Activated CD4-positive, alpha-beta memory T cell treated with anti-CD3 and anti-CD28 coated beads for 36 hours (primary cell): ENCODE results near the gene TGDS. TPM values are rescaled to one million over a fixed set of nuclear protein-coding genes. Genes with fewer than 3 reads are reported as not detected.
"Not testable (repeated sequence)": the region's sequence is repeated elsewhere in the genome, so short reads cannot be mapped to it uniquely, and the experiment has no call there.

Experiments
- CTCF ChIA-PET: fragments of 350-600 bp; sonication (Branson Sonifier 250); formaldehyde crosslinking; loops from one replicate; lab custom pipeline; 2021; ENCODE audit warnings: antibody characterized with exemption, inconsistent platforms; lab: Charles Lee
- POLR2A ChIA-PET: fragments of 350-600 bp; sonication (Branson Sonifier 250); formaldehyde crosslinking; loops from one replicate; lab custom pipeline; 2021; ENCODE audit warnings: antibody characterized with exemption; lab: Charles Lee
- DNase-seq: peaks from one replicate; pipeline ENCODE4 v3.0.0-alpha.2; 2020
- H3K27ac Mint-ChIP-seq: one replicate; pipeline ENCODE4 v1.8.0; 2021; ENCODE audit warnings: mixed read lengths
- H3K27me3 Mint-ChIP-seq: one replicate; pipeline ENCODE4 v1.8.0; 2021; ENCODE audit warnings: mixed read lengths
- H3K36me3 Mint-ChIP-seq: one replicate; pipeline ENCODE4 v1.8.0; 2021; ENCODE audit warnings: mixed read lengths
- H3K4me1 Mint-ChIP-seq: one replicate; pipeline ENCODE4 v1.8.0; 2021; ENCODE audit warnings: low read depth, mixed read lengths
- H3K4me3 Mint-ChIP-seq: one replicate; pipeline ENCODE4 v1.8.0; 2021; ENCODE audit warnings: mild to moderate bottlenecking, mixed read lengths
- H3K9me3 Mint-ChIP-seq: one replicate; pipeline ENCODE4 v1.8.0; 2021; ENCODE audit warnings: mixed read lengths
- intact Hi-C: fragments of 100-400 bp; cut with micrococcal nuclease; formaldehyde crosslinking; loops from one replicate; pipeline ENCODE4 v1.15.1; 2023
- total RNA-seq, 2 experiments: library from RNA; stranded (reverse); gene quantifications; one replicate each; pipeline ENCODE4 v1.2.3, GENCODE V29; 2021

Gene TGDS
- total RNA-seq = 10 to 100 TPM; 19.0 to 19.6 TPM

DNA sequence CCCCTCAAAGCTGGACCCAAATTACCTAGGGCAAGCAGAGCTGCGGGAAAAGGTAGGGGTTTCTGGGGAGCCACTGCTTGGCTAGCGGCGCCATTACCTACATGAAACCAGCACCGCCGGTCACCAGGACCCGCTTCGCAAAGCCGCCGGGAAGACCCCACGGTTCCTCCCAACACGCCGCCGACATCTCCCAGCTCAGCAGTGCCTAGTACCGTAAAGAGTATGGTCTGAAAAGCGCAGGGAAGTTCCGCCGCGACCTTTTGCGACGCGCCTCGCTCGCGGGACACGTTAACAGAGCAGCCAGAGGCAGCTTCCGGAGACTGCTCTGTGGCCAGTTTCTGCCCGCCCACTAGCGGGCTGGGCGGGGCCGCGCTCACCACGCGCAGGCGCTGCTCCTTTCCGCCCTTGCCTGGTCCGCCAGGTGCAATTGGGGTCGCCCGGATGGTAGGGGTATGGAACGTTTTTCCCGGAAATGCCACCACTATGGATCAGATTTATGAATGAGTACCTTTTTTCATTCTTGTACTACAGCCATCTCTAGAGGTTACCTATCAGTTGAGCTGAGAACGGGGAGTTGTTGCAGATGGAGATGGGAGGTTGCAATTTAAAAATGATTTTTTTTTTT is at the start of gene TGDS:
Gene TGDS (minus strand): TSS at position 203 of the 625 bp plus-strand sequence. CDS start 16 bp downstream, at position 187.
- peak within 1 kb of the TSS; percentile 93 for H3K27ac Mint-ChIP-seq
- peaks cover 18% of the 10 kb centered on the region for H3K36me3 Mint-ChIP-seq
- peak; percentile 94 for DNase-seq
- H3K4me3 Mint-ChIP-seq = peak within 1 kb of the TSS; percentile 93
- H3K9me3 Mint-ChIP-seq = peaks cover 5% of the 10 kb centered on the region
- no peaks in the 10 kb centered on the region for H3K27me3 Mint-ChIP-seq
- POLR2A ChIA-PET = interaction anchor here (0.8 to 1.8 kb wide), 7 partner anchors 8 to 588 kb away, joined by 3 to 18 read pairs (median 4); no protein-coding TSS in a partner anchor
- CTCF ChIA-PET = interaction anchor here (0.5 to 2.0 kb wide), 7 partner anchors 18 to 784 kb away, joined by 3 to 9 read pairs (median 4); no protein-coding TSS in a partner anchor
- intact Hi-C loops = loop anchor here (1.0 to 5.0 kb wide), 2 partner anchors 47 to 706 kb away; partner anchors contain the start of gene ABCC4
- H3K4me1 Mint-ChIP-seq = peaks cover 36% of the 10 kb centered on the region

DNA sequence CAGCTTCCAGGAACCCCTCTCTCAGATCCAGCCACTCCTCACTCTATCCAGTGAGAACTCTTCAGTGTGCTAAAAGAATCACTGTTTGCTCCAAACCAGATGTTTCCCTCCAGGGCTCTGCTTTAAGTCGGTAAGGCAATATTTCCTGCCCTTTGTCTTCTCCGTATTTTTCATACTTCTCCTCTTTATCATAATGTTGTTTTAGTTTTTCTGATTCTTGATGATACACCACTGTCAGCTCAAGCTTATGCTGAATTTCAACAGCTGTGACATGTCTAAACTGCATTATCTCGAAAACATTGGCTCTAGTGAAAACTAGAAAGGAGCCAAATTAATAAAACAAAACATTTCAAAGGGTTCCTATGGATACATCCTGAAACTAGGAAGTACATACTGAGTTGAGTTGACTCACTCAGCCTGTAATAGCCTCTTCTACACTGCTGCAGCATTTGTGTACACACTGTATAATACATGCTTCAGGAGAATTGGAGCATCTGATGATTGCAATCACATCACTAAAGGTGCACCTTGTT is 45.5 kb upstream of the TGDS start:
- CTCF ChIA-PET = no interaction called here
- Mint-ChIP-seq H3K27me3 (peaks cover 2% of the 10 kb centered on the region), H3K4me3 (no peak overlapping the region), H3K36me3 (no peaks in the 10 kb centered on the region), H3K9me3 (peaks cover 6% of the 10 kb centered on the region), H3K4me1 (no peaks in the 10 kb centered on the region), H3K27ac (no peak overlapping the region)
- POLR2A ChIA-PET = no interaction called here
- no peak for DNase-seq
- intact Hi-C loops = no loop called here

DNA sequence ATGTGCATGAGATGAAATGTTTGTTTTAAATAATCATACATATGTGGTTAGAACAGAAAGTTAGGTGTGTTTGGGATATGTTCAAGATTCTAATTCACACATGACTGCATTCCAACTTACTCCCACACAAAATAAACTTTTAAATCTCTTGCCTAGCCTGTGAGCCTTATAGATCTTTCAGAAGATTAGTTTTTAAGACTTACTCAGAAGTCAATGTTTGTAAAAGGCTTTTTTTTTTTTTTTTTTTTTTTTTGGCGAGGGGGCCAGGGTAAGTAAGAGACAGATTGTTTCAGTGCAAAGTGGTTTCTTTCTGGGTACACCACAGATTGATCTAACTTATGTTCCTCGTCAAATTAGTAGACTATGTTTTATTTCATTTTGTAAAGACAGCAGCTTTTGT is 44.8 kb upstream of the TGDS start:
- H3K4me1 Mint-ChIP-seq = peaks cover 6% of the 10 kb centered on the region
- CTCF ChIA-PET = no interaction called here
- POLR2A ChIA-PET = no interaction called here
- H3K36me3 Mint-ChIP-seq = no peaks in the 10 kb centered on the region
- intact Hi-C loops = no loop called here
- no peak overlapping the region for H3K4me3 Mint-ChIP-seq
- peaks cover 6% of the 10 kb centered on the region for H3K9me3 Mint-ChIP-seq
- no peak overlapping the region for H3K27ac Mint-ChIP-seq
- peaks cover 2% of the 10 kb centered on the region for H3K27me3 Mint-ChIP-seq
- DNase-seq = no peak

DNA sequence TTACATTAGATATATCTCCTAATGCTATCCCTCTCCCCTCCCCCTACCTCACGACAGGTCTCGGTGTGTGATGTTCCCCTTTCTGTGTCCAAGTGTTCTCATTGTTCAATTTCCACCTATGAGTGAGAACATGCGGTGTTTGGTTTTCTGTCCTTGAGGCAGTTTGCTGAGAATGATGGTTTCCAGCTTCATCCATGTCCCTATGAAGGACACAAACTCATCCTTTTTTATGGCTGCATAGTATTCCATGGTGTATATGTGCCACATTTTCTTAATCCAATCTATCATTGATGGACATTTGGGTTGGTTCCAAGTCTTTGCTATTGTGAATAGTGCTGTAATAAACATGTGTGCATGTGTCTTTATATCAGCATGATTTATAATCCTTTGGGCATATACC is 41.7 kb upstream of the TGDS start:
- intact Hi-C loops, H3K4me1 Mint-ChIP-seq, H3K36me3 Mint-ChIP-seq, DNase-seq, H3K27me3 Mint-ChIP-seq, H3K4me3 Mint-ChIP-seq, CTCF ChIA-PET, POLR2A ChIA-PET, H3K9me3 Mint-ChIP-seq, H3K27ac Mint-ChIP-seq: not testable (repeated sequence)

DNA sequence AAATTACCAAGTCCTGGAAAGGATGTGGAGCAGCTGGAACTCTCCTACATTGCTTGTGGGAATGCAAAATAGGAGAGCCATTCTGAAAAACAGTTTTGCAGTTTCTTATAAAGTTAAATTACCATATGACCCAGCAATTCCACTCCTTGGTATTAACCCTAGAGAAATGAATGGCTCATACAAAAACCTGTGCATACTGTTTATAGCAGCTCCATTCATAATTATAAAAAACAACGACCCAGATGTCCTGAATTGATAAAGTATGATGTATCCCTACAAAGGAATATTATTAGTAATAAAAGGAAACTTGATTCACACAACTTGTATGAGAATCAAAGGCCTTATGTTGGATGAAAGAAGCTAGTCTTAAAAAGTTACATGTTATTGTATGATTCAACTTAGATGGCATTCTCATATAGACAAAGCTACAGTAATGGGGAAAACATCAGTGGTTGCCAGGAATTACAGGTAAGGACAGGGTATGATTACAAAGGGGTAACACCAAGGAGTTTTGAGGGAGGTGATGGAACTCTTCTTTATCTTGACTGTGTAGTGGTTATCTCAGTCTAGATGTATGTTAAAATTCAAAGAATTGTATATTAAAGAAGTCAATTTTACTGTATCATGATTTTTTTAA is 41.1 kb upstream of the TGDS start:
- no peak overlapping the region for H3K27ac Mint-ChIP-seq
- no peak for DNase-seq
- peaks cover 6% of the 10 kb centered on the region for H3K4me1 Mint-ChIP-seq
- no peak overlapping the region for H3K4me3 Mint-ChIP-seq
- intact Hi-C loops = loop anchor here (1.0 kb wide), 1 partner anchor 19 kb away; no protein-coding TSS in a partner anchor
- no peaks in the 10 kb centered on the region for H3K27me3 Mint-ChIP-seq
- peaks cover 11% of the 10 kb centered on the region for H3K36me3 Mint-ChIP-seq
- CTCF ChIA-PET = no interaction called here
- peaks cover 6% of the 10 kb centered on the region for H3K9me3 Mint-ChIP-seq
- POLR2A ChIA-PET = no interaction called here

DNA sequence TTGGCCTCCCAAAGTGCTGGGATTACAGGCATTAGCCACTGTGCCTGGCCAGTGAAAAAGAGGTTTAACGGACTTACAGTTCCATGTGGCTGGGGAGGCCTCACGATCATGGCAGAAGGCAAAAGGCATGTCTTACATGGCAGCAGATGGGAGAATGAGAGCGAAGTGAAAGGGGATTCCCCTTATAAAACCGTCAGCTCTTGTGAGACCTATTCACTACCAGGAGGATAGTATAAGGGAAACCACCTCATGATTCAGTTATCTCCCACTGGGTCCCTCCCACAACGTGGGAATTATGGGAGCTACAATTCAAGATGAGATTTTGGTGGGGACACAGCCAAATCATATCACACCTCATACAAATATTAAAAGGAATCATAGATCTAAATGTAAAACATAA is 40.1 kb upstream of the TGDS start:
- H3K4me3 Mint-ChIP-seq, CTCF ChIA-PET, DNase-seq, H3K27me3 Mint-ChIP-seq, H3K9me3 Mint-ChIP-seq, H3K4me1 Mint-ChIP-seq, POLR2A ChIA-PET, H3K27ac Mint-ChIP-seq: not testable (repeated sequence)
- intact Hi-C loops = loop anchor here (1.0 kb wide), 1 partner anchor 20 kb away; no protein-coding TSS in a partner anchor
- H3K36me3 Mint-ChIP-seq = peaks cover 19% of the 10 kb centered on the region

DNA sequence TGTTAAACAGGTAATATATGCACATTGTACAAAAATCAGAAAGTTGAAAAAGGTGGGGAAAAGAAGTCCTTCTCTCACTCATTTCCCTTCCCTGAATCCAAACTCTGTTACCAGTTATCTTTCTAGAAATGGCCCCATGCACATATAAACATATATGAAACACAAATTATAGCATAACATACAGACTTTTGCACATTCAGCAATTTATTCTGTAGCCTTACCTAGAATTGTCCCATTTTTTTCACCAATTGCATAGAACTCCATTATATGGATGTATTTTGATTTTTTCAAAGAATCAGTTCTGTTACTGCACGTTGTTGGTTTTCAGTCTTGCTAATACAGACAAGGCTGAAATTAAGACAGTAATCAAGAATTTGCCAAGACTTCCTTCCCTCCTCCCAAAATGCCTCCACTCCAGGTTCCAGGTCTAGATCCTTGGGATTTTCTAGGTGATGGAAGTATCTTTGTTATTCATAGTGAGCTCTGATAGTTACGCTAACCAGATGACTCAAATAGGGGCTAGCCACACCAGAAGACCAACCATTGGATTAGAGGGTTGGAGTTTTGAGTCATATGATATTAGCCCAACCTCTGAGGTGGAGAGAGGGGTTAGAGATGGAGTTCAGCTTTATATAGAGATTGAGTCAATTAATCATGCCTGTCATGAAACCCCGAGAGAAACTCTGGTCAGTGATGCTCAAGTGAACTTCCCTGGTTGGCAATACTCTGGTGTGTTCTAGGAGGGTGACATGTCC is 36.5 kb upstream of the TGDS start:
- Mint-ChIP-seq H3K27ac (no peak overlapping the region), H3K9me3 (peaks cover 3% of the 10 kb centered on the region), H3K36me3 (peaks cover 37% of the 10 kb centered on the region), H3K27me3 (no peaks in the 10 kb centered on the region), H3K4me1 (peaks cover 6% of the 10 kb centered on the region), H3K4me3 (no peak overlapping the region)
- no peak for DNase-seq
- POLR2A ChIA-PET = no interaction called here
- intact Hi-C loops = no loop called here
- CTCF ChIA-PET = no interaction called here

DNA sequence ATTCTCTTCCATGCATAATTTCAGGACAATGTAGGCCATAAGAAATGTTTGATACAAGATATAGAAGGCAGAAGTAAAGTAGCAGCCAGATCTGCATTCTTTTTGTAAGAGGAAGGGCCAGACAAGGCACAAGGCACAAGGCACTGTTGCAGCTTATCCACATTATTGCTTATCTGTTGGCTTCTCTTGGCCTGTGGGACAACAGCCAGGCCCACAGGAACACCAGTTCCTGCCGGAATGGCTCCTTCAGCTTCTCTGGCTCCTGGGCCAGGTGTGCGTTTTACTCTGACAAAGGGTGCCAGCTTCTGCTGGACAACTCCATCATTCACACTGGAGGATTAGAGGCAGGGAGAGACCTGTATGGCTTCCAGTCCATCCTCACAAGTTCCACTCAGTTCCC is 34.9 kb upstream of the TGDS start:
- H3K4me1 Mint-ChIP-seq = peaks cover under 1% of the 10 kb centered on the region
- intact Hi-C loops = no loop called here
- no peak overlapping the region for H3K4me3 Mint-ChIP-seq
- DNase-seq = no peak
- no peaks in the 10 kb centered on the region for H3K27me3 Mint-ChIP-seq
- no peak overlapping the region for H3K27ac Mint-ChIP-seq
- peaks cover 43% of the 10 kb centered on the region for H3K36me3 Mint-ChIP-seq
- CTCF ChIA-PET = interaction anchor here (1.1 kb wide), 1 partner anchor 10 kb away, joined by 4 read pairs; no protein-coding TSS in a partner anchor
- POLR2A ChIA-PET = no interaction called here
- H3K9me3 Mint-ChIP-seq = no peaks in the 10 kb centered on the region

- POLR2A ChIA-PET = interaction anchor here (0.7 kb wide), 1 partner anchor 40 kb away, joined by 3 read pairs; no protein-coding TSS in a partner anchor
- Mint-ChIP-seq H3K4me1 (no peaks in the 10 kb centered on the region), H3K36me3 (peaks cover 45% of the 10 kb centered on the region), H3K27ac (no peak overlapping the region), H3K4me3 (no peak overlapping the region), H3K9me3 (no peaks in the 10 kb centered on the region), H3K27me3 (no peaks in the 10 kb centered on the region)
- CTCF ChIA-PET = no interaction called here
- intact Hi-C loops = loop anchor here (5.0 kb wide), 1 partner anchor 34 kb away; no protein-coding TSS in a partner anchor
- DNase-seq = no peak
Observed at GRCh38 chr13:94623316-94623715, 27.4 kb upstream of the TGDS start.

DNA sequence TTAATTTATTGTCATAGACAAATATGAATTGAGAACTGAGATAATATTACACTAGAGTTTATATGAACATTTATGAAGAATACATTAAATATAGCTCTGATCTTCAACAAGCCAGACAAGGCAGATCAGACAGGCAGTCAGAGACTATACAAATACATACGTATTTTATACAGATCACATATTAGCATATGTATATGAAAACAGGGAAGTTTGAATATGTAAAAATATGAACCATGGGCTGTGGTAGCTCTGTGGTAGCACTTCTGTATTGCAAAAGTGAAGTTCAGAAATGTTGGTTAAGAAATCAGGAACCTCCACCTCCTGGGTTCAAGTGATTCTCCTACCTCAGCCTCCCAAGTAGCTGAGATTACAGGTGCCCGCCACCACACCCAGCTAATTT is 26.4 kb upstream of the TGDS start:
- CTCF ChIA-PET = no interaction called here
- Mint-ChIP-seq H3K4me1 (no peaks in the 10 kb centered on the region), H3K27ac (no peak overlapping the region), H3K4me3 (no peak overlapping the region), H3K9me3 (no peaks in the 10 kb centered on the region), H3K27me3 (no peaks in the 10 kb centered on the region), H3K36me3 (peaks cover 41% of the 10 kb centered on the region)
- intact Hi-C loops = loop anchor here (5.0 kb wide), 1 partner anchor 35 kb away; no protein-coding TSS in a partner anchor
- POLR2A ChIA-PET = no interaction called here
- no peak for DNase-seq

GRCh38 chr13:94620286-94620896 is 24.4 kb upstream of the TGDS start:
- Mint-ChIP-seq H3K27me3 (no peaks in the 10 kb centered on the region), H3K4me3 (no peak overlapping the region), H3K4me1 (peaks cover 9% of the 10 kb centered on the region), H3K36me3 (peaks cover 35% of the 10 kb centered on the region), H3K27ac (no peak overlapping the region), H3K9me3 (no peaks in the 10 kb centered on the region)
- DNase-seq = peak; percentile 40
- ChIA-PET POLR2A (no interaction called here), CTCF (interaction anchor here (0.6 to 7.7 kb wide), 16 partner anchors 9 to 782 kb away, joined by 3 to 174 read pairs (median 4); partner anchors contain the start of gene TGDS)
- intact Hi-C loops = loop anchor here (5.0 kb wide), 1 partner anchor 37 kb away; no protein-coding TSS in a partner anchor
